H1 (cell line): Measurements from ENCODE around the gene DYSF. TPM values are rescaled to one million over a fixed set of nuclear protein-coding genes. Genes with fewer than 3 reads are reported as not detected.
A peak's percentile ranks its signal among the peaks of the same experiment; 100 is the strongest.

Experiments
- CTCF ChIA-PET: fragments of 300-600 bp; sonication (Branson Sonifier 250); formaldehyde crosslinking; loops from one replicate; lab custom pipeline; 2021; ENCODE audit not compliant: partially characterized antibody; lab: Charles Lee
- POLR2A ChIA-PET: fragments of 300-600 bp; sonication (Branson Sonifier 250); formaldehyde crosslinking; loops from one replicate; lab custom pipeline; 2021; ENCODE audit warnings: inconsistent platforms; ENCODE audit not compliant: partially characterized antibody; lab: Charles Lee
- DNase-seq, 2 experiments: peaks; one replicate each; pipeline versions ENCODE4 v3.0.0 to v3.0.0-alpha.2; 2010 to 2022; ENCODE audit warnings: low spot score in 2 of 2, low read depth in 1 of 2, mixed read lengths in 1 of 2
- FAIRE-seq: peaks from 2 replicates; lab custom pipeline; 2011; peaks lifted over from hg19 to GRCh38; lab: Jason Lieb, UNC
- H2AFZ ChIP-seq: 2 replicates; pipeline ENCODE4 v1.8.1; 2012; ENCODE audit warnings: low read length, inconsistent platforms
- H2AK5ac ChIP-seq: 2 replicates; pipeline ENCODE4 v1.6.1; 2013; ENCODE audit warnings: low read depth, low read length
- H2BK120ac ChIP-seq: replicated peaks from 2 replicates; pipeline ENCODE3; 2013; ENCODE audit warnings: low read depth, low read length, inconsistent platforms
- H2BK12ac ChIP-seq: 2 replicates; pipeline ENCODE4 v1.6.1; 2013; ENCODE audit warnings: low read depth, low read length
- H2BK15ac ChIP-seq: 2 replicates; pipeline ENCODE4 v1.6.1; 2013; ENCODE audit warnings: low read length
- H2BK20ac ChIP-seq: 2 replicates; pipeline ENCODE4 v1.6.1; 2013; ENCODE audit warnings: low read length
- H2BK5ac ChIP-seq: 2 replicates; pipeline ENCODE4 v1.6.1; 2013; ENCODE audit warnings: low read depth, low read length
- H3K14ac ChIP-seq: 2 replicates; pipeline ENCODE4 v1.6.1; 2013; ENCODE audit warnings: inconsistent platforms; ENCODE audit not compliant: insufficient read length
- H3K18ac ChIP-seq: 2 replicates; pipeline ENCODE4 v1.6.1; 2013; ENCODE audit warnings: low read length; ENCODE audit errors: extremely low read depth
- H3K23ac ChIP-seq: 2 replicates; pipeline ENCODE4 v1.6.1; 2013; ENCODE audit warnings: inconsistent platforms; ENCODE audit not compliant: insufficient read length
- H3K23me2 ChIP-seq: 2 replicates; pipeline ENCODE4 v1.6.1; 2013; ENCODE audit warnings: low read depth, low read length
- H3K27ac ChIP-seq: 2 replicates; pipeline ENCODE4 v1.6.1; 2011; ENCODE audit warnings: low read depth, low read length, inconsistent platforms
- H3K27me3 ChIP-seq, 4 experiments: replicated peaks in 1 of 4; 1 replicate in 1 of 4; 2 replicates in 3 of 4; pipeline versions ENCODE4 v1.6.1 to v1.8.1; 2011 to 2013; ENCODE audit warnings: low read length in 3 of 4, mild to moderate bottlenecking in 3 of 4, inconsistent platforms in 2 of 4, mixed read lengths in 2 of 4, moderate library complexity in 1 of 4; ENCODE audit not compliant: control insufficient read depth in 3 of 4, insufficient read depth in 3 of 4; ENCODE audit errors: extremely low read depth in 1 of 4
- H3K36me3 ChIP-seq, 4 experiments: 2 replicates each; pipeline versions ENCODE4 v1.6.1 to v1.8.1; 2011 to 2013; ENCODE audit warnings: mild to moderate bottlenecking in 4 of 4, low read length in 3 of 4, moderate library complexity in 2 of 4, control low read depth in 1 of 4, inconsistent platforms in 1 of 4; ENCODE audit not compliant: insufficient read depth in 4 of 4, control insufficient read depth in 2 of 4
- H3K4ac ChIP-seq: replicated peaks from 2 replicates; pipeline ENCODE3; 2013; ENCODE audit warnings: low read length, low read depth, mixed read lengths, inconsistent platforms; ENCODE audit not compliant: insufficient read length
- H3K4me1 ChIP-seq, 4 experiments: replicated peaks in 1 of 4; 1 replicate in 1 of 4; 2 replicates in 3 of 4; pipeline versions ENCODE4 v1.6.1 to v1.8.1; 2011 to 2013; ENCODE audit warnings: low read length in 3 of 4, inconsistent platforms in 2 of 4, mixed read lengths in 1 of 4; ENCODE audit not compliant: insufficient read depth in 4 of 4, control insufficient read depth in 3 of 4
- H3K4me2 ChIP-seq, 2 experiments: 2 replicates each; pipeline versions ENCODE4 v1.6.1 to v1.8.1; 2011 to 2013; ENCODE audit warnings: low read depth in 2 of 2, low read length in 2 of 2, control low read depth in 1 of 2, inconsistent platforms in 1 of 2, mild to moderate bottlenecking in 1 of 2; ENCODE audit not compliant: insufficient read depth in 1 of 2
- H3K4me3 ChIP-seq, 4 experiments: fragments of 200-600, 300-600 bp in 1 of 4; sonication (generic), shearing (Covaris generic), sonication (Bioruptor Twin) in 1 of 4; 2 replicates each; pipeline versions ENCODE4 v1.5.1 to v1.8.1; 2011 to 2016; ENCODE audit warnings: low read length in 4 of 4, low read depth in 3 of 4, control low read depth in 2 of 4, inconsistent platforms in 2 of 4, mild to moderate bottlenecking in 2 of 4, mixed read lengths in 1 of 4, moderate library complexity in 1 of 4; ENCODE audit not compliant: insufficient read depth in 2 of 4; ENCODE audit errors: extremely low read depth in 1 of 4
- H3K56ac ChIP-seq: replicated peaks from 2 replicates; pipeline ENCODE3; 2013; ENCODE audit warnings: low read depth, mild to moderate bottlenecking, mixed read lengths, low read length, inconsistent platforms; ENCODE audit not compliant: insufficient read length
- H3K79me1 ChIP-seq: 2 replicates; pipeline ENCODE4 v1.6.1; 2013; ENCODE audit warnings: low read depth, low read length, control low read depth
- H3K79me2 ChIP-seq, 2 experiments: 2 replicates each; pipeline versions ENCODE4 v1.6.1 to v1.8.1; 2012 to 2013; ENCODE audit warnings: low read length in 2 of 2, mild to moderate bottlenecking in 2 of 2, inconsistent platforms in 1 of 2; ENCODE audit not compliant: insufficient read depth in 2 of 2, control insufficient read depth in 1 of 2
- H3K9ac ChIP-seq, 4 experiments: replicated peaks in 1 of 4; 1 replicate in 1 of 4; 2 replicates in 3 of 4; pipeline versions ENCODE4 v1.6.1 to v1.8.1; 2011 to 2013; ENCODE audit warnings: low read depth in 3 of 4, low read length in 3 of 4, control low read depth in 2 of 4, mild to moderate bottlenecking in 2 of 4, moderate library complexity in 2 of 4, inconsistent platforms in 1 of 4; ENCODE audit errors: extremely low read depth in 1 of 4
- H3K9me3 ChIP-seq, 2 experiments: 2 replicates each; pipeline versions ENCODE4 v1.6.1 to v1.8.1; 2012 to 2013; ENCODE audit warnings: mild to moderate bottlenecking in 2 of 2, moderate library complexity in 2 of 2, control low read depth in 1 of 2, inconsistent platforms in 1 of 2, low read depth in 1 of 2, low read length in 1 of 2, mixed read lengths in 1 of 2; ENCODE audit not compliant: insufficient read depth in 2 of 2
- H4K20me1 ChIP-seq, 2 experiments: replicated peaks in 1 of 2; 2 replicates each; pipeline versions ENCODE3 to v1.8.1; 2011 to 2013; ENCODE audit warnings: inconsistent platforms in 2 of 2, low read length in 2 of 2, mild to moderate bottlenecking in 1 of 2; ENCODE audit not compliant: insufficient read depth in 2 of 2, control insufficient read depth in 1 of 2
- H4K5ac ChIP-seq: 2 replicates; pipeline ENCODE4 v1.6.1; 2013; ENCODE audit warnings: low read length, low read depth, mixed read lengths, inconsistent platforms; ENCODE audit not compliant: insufficient read length
- H4K8ac ChIP-seq: 2 replicates; pipeline ENCODE4 v1.8.0; 2013; ENCODE audit warnings: mild to moderate bottlenecking, moderate library complexity, low read length, inconsistent platforms; ENCODE audit not compliant: insufficient read depth; ENCODE audit errors: extremely low read depth
- H4K91ac ChIP-seq: replicated peaks from 2 replicates; pipeline ENCODE3; 2013; ENCODE audit warnings: low read length, mixed read lengths, inconsistent platforms; ENCODE audit not compliant: insufficient read length
- BACH1 ChIP-seq: IDR thresholded peaks from 2 replicates; pipeline ENCODE4 v1.6.1; 2012; ENCODE audit warnings: low read length, improper control_type of control experiment
- GABPA ChIP-seq: IDR thresholded peaks from 2 replicates; pipeline ENCODE4 v1.6.1; 2011; ENCODE audit warnings: mild to moderate bottlenecking, low read length, moderate library complexity, borderline replicate concordance; ENCODE audit not compliant: insufficient read depth
- GTF2F1 ChIP-seq: IDR thresholded peaks from 2 replicates; pipeline ENCODE4 v1.6.1; 2012; ENCODE audit warnings: low read depth, low read length, improper control_type of control experiment, borderline replicate concordance
- KDM1A ChIP-seq: fragments of 200-600, 300-600 bp; sonication (generic); IDR thresholded peaks from 2 replicates; pipeline ENCODE4 v1.7.1; 2016; ENCODE audit warnings: mild to moderate bottlenecking, low read length, borderline replicate concordance
- KDM4A ChIP-seq: IDR thresholded peaks from one replicate; pipeline ENCODE4 v1.7.1; 2012; ENCODE audit warnings: low read depth, mild to moderate bottlenecking, moderate library complexity, low read length, inconsistent platforms; ENCODE audit not compliant: severe bottlenecking
- NRF1 ChIP-seq: IDR thresholded peaks from 2 replicates; pipeline ENCODE4 v1.6.1; 2011; ENCODE audit warnings: mild to moderate bottlenecking, low read depth, low read length, improper control_type of control experiment
- PHF8 ChIP-seq: fragments of 200-600 bp; sonication (generic); conservative IDR thresholded peaks from 2 replicates; pipeline ENCODE4 v1.7.1; 2012; ENCODE audit warnings: low read depth, mild to moderate bottlenecking, inconsistent platforms, low read length, moderate library complexity
- WGBS, 2 experiments: shearing (Covaris generic) in 1 of 2; methylation state at CpG; one replicate each; pipeline versions ENCODE4 v1.1.6 to v1.1.7; 2013 to 2015; ENCODE audit warnings: low lambda C conversion rate in 2 of 2, mixed read lengths in 2 of 2, inconsistent platforms in 1 of 2, low coverage in 1 of 2, missing lambda C conversion rate in 1 of 2; ENCODE audit not compliant: insufficient replicate concordance in 2 of 2, insufficient coverage in 1 of 2, insufficient read length in 1 of 2; ENCODE audit errors: extremely low coverage in 1 of 2, missing lambda C conversion rate in 1 of 2; 5-methylcytosine and 5-hydroxymethylcytosine counted together
- polyA plus RNA-seq, 7 experiments: library from polyadenylated mRNA; depleted of rRNA in 3 of 7; stranded (reverse) in 5 of 7; unstranded in 2 of 7; fragments of >200 nt in 5 of 7; fragments of 200-250 nt in 2 of 7; gene quantifications; 1 replicate in 5 of 7; 2 replicates in 1 of 7; 4 replicates in 1 of 7; pipeline versions ENCODE4 v1.2.1 to v1.2.3, GENCODE V29; 2011 to 2013; ENCODE audit warnings: missing spikeins in 2 of 7, mixed read lengths in 2 of 7
- total RNA-seq: library from RNA; stranded (reverse); fragmentation: NEBNext Ultra II Directional; extraction: Animal tissue kit (Norgen Biotek cat#: 25700); gene quantifications from 2 replicates; pipeline ENCODE4 v1.2.1, GENCODE V29; 2021
- TF ChIP-seq, protein P1 (sequence below): IDR thresholded peaks from 2 replicates; pipeline ENCODE4 v1.6.1; 2011; ENCODE audit warnings: low read depth, mild to moderate bottlenecking, low read length; ENCODE audit not compliant: insufficient read depth
- TF ChIP-seq, protein P2 (sequence below): IDR thresholded peaks from 2 replicates; pipeline ENCODE4 v1.6.1; 2012; ENCODE audit warnings: inconsistent platforms

DYSF gene
- total and polyA plus RNA-seq, 2 of the 8 experiments (the other 6 are each of a cell fraction or from before 2014, with no cell fraction given): 5.8 to 7.1 TPM

DNA sequence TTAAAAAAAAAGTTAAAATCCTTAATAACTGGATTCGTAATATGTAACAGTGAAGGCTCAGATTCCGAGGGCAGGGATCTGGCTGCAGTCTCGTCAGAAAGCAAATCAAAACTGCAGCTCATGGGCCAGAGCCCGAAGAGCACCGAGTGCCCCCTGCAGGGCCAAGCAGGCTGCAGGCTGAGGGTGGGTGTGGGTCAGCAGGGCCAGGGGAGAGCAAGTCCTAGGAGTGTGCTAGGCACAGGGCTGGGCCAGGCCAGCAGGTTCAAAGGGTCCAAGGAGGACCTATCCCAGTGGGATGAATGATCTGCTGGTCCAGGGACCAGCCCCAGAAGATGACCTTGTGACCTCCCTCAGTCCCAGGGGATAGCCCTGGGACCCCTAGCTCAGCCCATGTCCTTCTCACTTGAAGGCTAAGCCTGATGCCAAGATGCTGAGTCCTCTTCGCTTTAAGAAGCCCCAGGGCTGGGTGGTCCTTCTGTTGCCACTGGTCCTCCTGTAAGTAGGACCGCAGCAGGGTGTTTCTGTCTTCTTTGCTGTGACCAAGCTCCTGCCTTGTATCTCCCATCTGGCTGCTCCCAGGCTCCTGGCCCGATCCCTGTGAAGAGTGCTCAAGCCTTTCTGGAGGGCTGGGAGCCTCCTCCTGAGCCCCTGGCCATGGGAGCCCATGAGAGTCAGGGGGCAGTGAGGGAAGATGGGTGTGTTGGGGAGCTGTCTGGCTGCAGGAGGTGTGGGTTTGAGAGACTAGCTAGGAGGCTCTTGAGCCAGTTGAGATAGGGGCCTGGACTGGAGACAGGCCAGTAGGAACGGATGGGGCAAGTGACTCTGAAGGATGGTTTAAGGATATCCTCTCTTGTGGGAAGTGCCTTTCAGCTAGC, 150.7 kb downstream of the DYSF start:
- H4K20me1 ChIP-seq: no peaks in the 10 kb centered on the region
- H3K79me1 ChIP-seq: no peaks in the 10 kb centered on the region
- H3K56ac ChIP-seq: no peak overlapping the region
- CTCF ChIA-PET: interaction anchor here (0.6 to 3.3 kb wide), 14 partner anchors 9 to 546 kb away, joined by 3 to 10 read pairs (median 3); no protein-coding TSS in a partner anchor
- no peak overlapping the region for H3K4ac ChIP-seq
- H4K5ac ChIP-seq: no peak overlapping the region
- H3K4me3 ChIP-seq: no peak overlapping the region
- H3K4me2 ChIP-seq: no peak overlapping the region
- H3K4me1 ChIP-seq: peaks cover 0 to 12% (median 5%) of the 10 kb centered on the region in 4 experiments; a peak in 3 of 7 replicates
- H2BK15ac ChIP-seq: no peak overlapping the region
- H2BK120ac ChIP-seq: no peak overlapping the region
- H2BK12ac ChIP-seq: peak overlapping the region; percentile 63; the same call in 1 of the 2 replicates
- no peak overlapping the region for H3K23ac ChIP-seq
- 88% methylated on average over 9 of the region's 9 CpGs; no CpG with 5 or more reads in 1 of the 2 experiments for WGBS, 2 experiments
- FAIRE-seq (no peak), DNase-seq (peak in 1 of 2 experiments; percentile 41)
- POLR2A ChIA-PET: no interaction called here
- H3K27me3 ChIP-seq: no peaks in the 10 kb centered on the region
- no peaks in the 10 kb centered on the region for H3K23me2 ChIP-seq
- no peaks in the 10 kb centered on the region for H3K79me2 ChIP-seq
- no peaks in the 10 kb centered on the region for H3K36me3 ChIP-seq
- H4K8ac ChIP-seq: no peak overlapping the region
- H3K14ac ChIP-seq: no peak overlapping the region
- H3K27ac ChIP-seq: no peak overlapping the region
- no peak overlapping the region for H4K91ac ChIP-seq
- H3K9me3 ChIP-seq: no peaks in the 10 kb centered on the region
- H2AFZ ChIP-seq: no peak overlapping the region
- no peak overlapping the region for H3K18ac ChIP-seq
- no peak overlapping the region for H2AK5ac ChIP-seq
- TF ChIP-seq BACH1: no peak
- TF ChIP-seq GTF2F1: no peak
- TF ChIP-seq KDM4A: no peak
- no peak for TF ChIP-seq NRF1
- no peak for TF ChIP-seq KDM1A
- no peak for TF ChIP-seq GABPA
- no peak for TF ChIP-seq PHF8
- TF ChIP-seq, protein P1, sequence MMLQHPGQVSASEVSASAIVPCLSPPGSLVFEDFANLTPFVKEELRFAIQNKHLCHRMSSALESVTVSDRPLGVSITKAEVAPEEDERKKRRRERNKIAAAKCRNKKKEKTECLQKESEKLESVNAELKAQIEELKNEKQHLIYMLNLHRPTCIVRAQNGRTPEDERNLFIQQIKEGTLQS: no peak
- TF ChIP-seq, protein P2, sequence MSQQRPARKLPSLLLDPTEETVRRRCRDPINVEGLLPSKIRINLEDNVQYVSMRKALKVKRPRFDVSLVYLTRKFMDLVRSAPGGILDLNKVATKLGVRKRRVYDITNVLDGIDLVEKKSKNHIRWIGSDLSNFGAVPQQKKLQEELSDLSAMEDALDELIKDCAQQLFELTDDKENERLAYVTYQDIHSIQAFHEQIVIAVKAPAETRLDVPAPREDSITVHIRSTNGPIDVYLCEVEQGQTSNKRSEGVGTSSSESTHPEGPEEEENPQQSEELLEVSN: no peak
- H2BK20ac ChIP-seq: no peak overlapping the region
- no peak overlapping the region for H2BK5ac ChIP-seq
- no peak overlapping the region for H3K9ac ChIP-seq
